ENCODE results near the gene CEPT1.
"Not testable (repeated sequence)": the region's sequence is repeated elsewhere in the genome, so short reads cannot be mapped to it uniquely, and the experiment has no call there.

The CEPT1 gene

GRCh38 chr1:111139956-111140679 is at the start of gene CEPT1, which contains the start of gene DRAM2:
CEPT1 (plus strand) TSS chr1:111140223; CDS start chr1:111147715, 7,492 bp downstream.
DRAM2 (minus strand) TSS chr1:111140093; CDS start chr1:111131554, 8,539 bp downstream.
- DNase-seq: peak; percentile 93

GRCh38 chr1:111095421-111095820 is 44.6 kb upstream of the CEPT1 start:
- DNase-seq: not testable (repeated sequence)

- no peak for DNase-seq
Measured at GRCh38 chr1:111097356-111098099, 42.5 kb upstream of the CEPT1 start.

GRCh38 chr1:111099289-111099688 is 40.7 kb upstream of the CEPT1 start:
- no peak for DNase-seq

- no peak for DNase-seq
Measured at GRCh38 chr1:111101854-111102642, 38.0 kb upstream of the CEPT1 start.

- no peak for DNase-seq
Measured at GRCh38 chr1:111104981-111105380, 35.0 kb upstream of the CEPT1 start.

GRCh38 chr1:111110197-111110899 is 29.7 kb upstream of the CEPT1 start:
- DNase-seq: no peak

- DNase-seq: no peak
Measured at GRCh38 chr1:111116496-111116895, 23.5 kb upstream of the CEPT1 start.

GRCh38 chr1:111126354-111126753 is 13.7 kb upstream of the CEPT1 start:
- no peak for DNase-seq

GRCh38 chr1:111127923-111128643 is 11.9 kb upstream of the CEPT1 start:
- DNase-seq: peak; percentile 20

GRCh38 chr1:111129376-111129775 is 10.6 kb upstream of the CEPT1 start:
- no peak for DNase-seq

GRCh38 chr1:111131693-111132092 is 8.3 kb upstream of the CEPT1 start:
- no peak for DNase-seq

GRCh38 chr1:111133866-111134265 is 6.2 kb upstream of the CEPT1 start:
- no peak for DNase-seq

GRCh38 chr1:111139324-111139955 is 583 bp upstream of the CEPT1 start:
- peak; percentile 21 for DNase-seq

GRCh38 chr1:111140680-111140967 is 601 bp downstream of the CEPT1 start:
- no peak for DNase-seq

- DNase-seq: no peak
Measured at GRCh38 chr1:111141245-111142220, 1.5 kb downstream of the CEPT1 start.

- DNase-seq: no peak
Measured at GRCh38 chr1:111142356-111142975, 2.4 kb downstream of the CEPT1 start.

- no peak for DNase-seq
Measured at GRCh38 chr1:111145542-111145941, 5.5 kb downstream of the CEPT1 start.

GRCh38 chr1:111145963-111146768 is 6.1 kb downstream of the CEPT1 start:
- no peak for DNase-seq
